Measurements from ENCODE around the gene RAD51B. TPM values are rescaled to one million over a fixed set of nuclear protein-coding genes. Genes with fewer than 3 reads are reported as not detected.
A peak's percentile ranks its signal among the peaks of the same experiment; 100 is the strongest.

RAD51B gene
- total and polyA plus RNA-seq, 4 donors, result 2.8 to 39.6 (median 13.3) TPM; not detected in 1

DNA sequence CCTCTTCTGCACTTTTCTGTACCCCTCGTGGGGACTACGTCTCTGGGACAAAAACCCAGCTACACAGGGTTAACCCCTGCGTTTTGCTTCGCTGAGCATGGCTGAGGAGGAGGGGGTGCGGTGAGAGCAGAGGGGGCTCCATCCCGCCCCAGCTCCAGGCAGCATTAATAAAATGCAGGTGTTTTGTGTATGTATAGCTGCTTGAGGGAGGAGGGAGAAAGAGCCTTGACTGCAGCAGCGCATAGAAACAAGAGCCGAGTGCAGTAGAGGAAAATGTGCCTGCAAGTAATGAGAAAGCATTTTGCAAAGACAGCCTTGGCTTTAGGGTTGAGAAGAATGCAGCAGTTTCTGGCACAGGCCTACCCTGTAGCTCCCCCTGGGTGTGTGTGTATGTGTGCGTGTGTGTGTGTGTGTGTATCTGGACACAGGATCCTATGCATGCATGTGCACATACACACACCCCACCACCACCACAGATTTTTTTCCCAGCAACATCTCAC, 869.3 kb downstream of the RAD51B start:
- ATAC-seq (ENCODE audit: low FRiP score), result no peak
- DNase-seq, result no peak
- H3K27ac ChIP-seq (ENCODE audit: low read depth in 1 of 2, low read length in 2 of 2), result no peak overlapping the region

DNA sequence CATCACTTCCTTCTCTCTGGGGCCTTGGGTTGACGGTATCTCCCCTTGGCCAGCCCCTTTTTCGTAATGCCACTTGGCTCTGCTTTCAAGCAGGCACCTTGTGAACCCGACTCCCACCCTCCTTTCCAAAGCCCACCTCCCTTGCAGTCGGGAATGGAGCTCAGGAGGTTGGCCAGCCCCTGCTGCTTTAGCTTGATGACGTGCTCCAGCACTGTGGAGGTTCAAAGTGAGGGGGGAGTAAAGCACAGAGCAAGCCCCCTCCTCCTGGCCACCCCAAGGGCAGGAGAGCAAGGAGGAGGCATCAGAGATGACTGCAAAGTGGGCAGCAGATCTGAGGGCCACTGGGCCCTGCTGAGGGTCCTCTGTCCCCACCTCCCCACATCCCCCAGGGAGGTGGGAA, 869.9 kb downstream of the RAD51B start:
- H3K27ac ChIP-seq (ENCODE audit: low read depth in 1 of 2, low read length in 2 of 2), result no peak overlapping the region
- 72 to 80% methylated on average over 5 of the region's 5 CpGs for WGBS, 2 donors
- no peaks in the 10 kb centered on the region for H3K27me3 ChIP-seq (ENCODE audit: control insufficient read depth in 1 of 2, insufficient read depth in 2 of 2, low read length in 1 of 2)
- no peak overlapping the region for H3K4me3 ChIP-seq (ENCODE audit: low read length in 2 of 2)
- H3K36me3 ChIP-seq (ENCODE audit: control insufficient read depth in 1 of 2, insufficient read depth in 2 of 2, low read length in 1 of 2), result no peaks in the 10 kb centered on the region
- ATAC-seq (ENCODE audit: low FRiP score), result no peak
- intact Hi-C loops (cut with DNase I), result loop anchor here in 1 of 2 donors (10.0 kb wide), 2 partner anchors 445 to 745 kb away; no protein-coding TSS in a partner anchor
- H3K9me3 ChIP-seq (ENCODE audit: control insufficient read depth, low read length), result no peaks in the 10 kb centered on the region
- no peaks in the 10 kb centered on the region for H3K4me1 ChIP-seq (ENCODE audit: control insufficient read depth in 1 of 2, insufficient read depth in 2 of 2, low read length in 2 of 2)
- peak in 1 of 2 donors; percentile 22 for DNase-seq

More for the DNA sequence above, 869.3 kb downstream of the RAD51B start:
- Histone ChIP-seq H3K4me3 (ENCODE audit: low read length in 2 of 2) (no peak overlapping the region), H3K36me3 (ENCODE audit: control insufficient read depth in 1 of 2, insufficient read depth in 2 of 2, low read length in 1 of 2) (no peaks in the 10 kb centered on the region), H3K9me3 (ENCODE audit: control insufficient read depth, low read length) (no peaks in the 10 kb centered on the region), H3K27me3 (ENCODE audit: control insufficient read depth in 1 of 2, insufficient read depth in 2 of 2, low read length in 1 of 2) (no peaks in the 10 kb centered on the region), H3K4me1 (ENCODE audit: control insufficient read depth in 1 of 2, insufficient read depth in 2 of 2, low read length in 2 of 2) (no peaks in the 10 kb centered on the region)
- intact Hi-C loops (cut with DNase I), result loop anchor here in 1 of 2 donors (10.0 kb wide), 2 partner anchors 444 to 744 kb away; no protein-coding TSS in a partner anchor
- WGBS, 2 donors, result 27 to 32% methylated on average over 9 of the region's 9 CpGs

DNA sequence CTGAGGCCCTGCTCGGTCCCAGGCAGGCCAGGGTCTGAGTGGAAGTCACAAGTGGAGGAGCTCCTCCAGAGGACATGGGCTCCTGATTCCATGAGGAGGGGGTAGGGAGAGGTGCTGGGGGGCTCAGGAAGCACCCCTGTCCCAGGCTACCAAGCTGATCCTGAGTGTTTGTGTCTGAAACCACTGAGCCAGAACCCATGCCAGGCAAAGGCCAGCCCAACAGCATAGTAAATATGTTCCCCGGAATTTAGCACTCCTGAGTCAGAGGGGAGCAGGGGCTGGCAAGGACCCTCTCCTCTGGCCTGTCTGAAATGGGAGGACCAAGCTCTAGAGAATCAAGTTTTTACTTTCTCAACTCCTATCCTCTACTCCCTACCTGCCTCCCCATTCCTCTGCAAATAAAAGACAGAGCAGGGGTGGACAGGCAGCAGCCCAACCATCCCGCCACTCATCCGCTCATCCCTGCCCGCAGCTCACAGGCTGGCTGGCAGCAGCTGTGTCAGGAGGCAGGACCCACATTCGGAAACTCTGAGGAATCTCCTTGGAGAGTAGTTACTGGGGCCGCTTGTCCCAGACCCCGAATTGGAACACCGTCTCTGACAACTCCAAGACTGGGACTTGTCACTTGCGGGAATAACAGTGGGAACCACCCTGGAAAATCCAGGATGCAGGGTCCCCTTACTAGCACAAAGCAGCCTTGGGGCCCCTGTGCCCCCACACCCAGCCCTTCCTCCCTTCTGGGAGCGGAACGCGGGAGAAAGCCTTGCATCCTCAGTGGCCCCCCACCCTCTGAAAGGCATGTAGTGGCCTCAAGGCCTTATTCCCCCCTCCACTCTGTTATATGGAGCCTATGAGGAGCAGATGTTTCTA, 870.7 kb downstream of the RAD51B start:
- no peak overlapping the region for H3K27ac ChIP-seq (ENCODE audit: low read depth in 1 of 2, low read length in 2 of 2)
- no peak overlapping the region for H3K4me3 ChIP-seq (ENCODE audit: low read length in 2 of 2)
- H3K4me1 ChIP-seq (ENCODE audit: control insufficient read depth in 1 of 2, insufficient read depth in 2 of 2, low read length in 2 of 2), result no peaks in the 10 kb centered on the region
- no peaks in the 10 kb centered on the region for H3K36me3 ChIP-seq (ENCODE audit: control insufficient read depth in 1 of 2, insufficient read depth in 2 of 2, low read length in 1 of 2)
- WGBS, 2 donors, result 85 to 92% methylated on average over 13 of the region's 13 CpGs
- ATAC-seq (ENCODE audit: low FRiP score) (no peak), DNase-seq (peak in 1 of 2 donors; percentile 34)
- no peaks in the 10 kb centered on the region for H3K27me3 ChIP-seq (ENCODE audit: control insufficient read depth in 1 of 2, insufficient read depth in 2 of 2, low read length in 1 of 2)
- H3K9me3 ChIP-seq (ENCODE audit: control insufficient read depth, low read length), result no peaks in the 10 kb centered on the region
- intact Hi-C loops (cut with DNase I), result loop anchor here (5.0 kb wide), 2 partner anchors 82 to 148 kb away; no protein-coding TSS in a partner anchor

DNA sequence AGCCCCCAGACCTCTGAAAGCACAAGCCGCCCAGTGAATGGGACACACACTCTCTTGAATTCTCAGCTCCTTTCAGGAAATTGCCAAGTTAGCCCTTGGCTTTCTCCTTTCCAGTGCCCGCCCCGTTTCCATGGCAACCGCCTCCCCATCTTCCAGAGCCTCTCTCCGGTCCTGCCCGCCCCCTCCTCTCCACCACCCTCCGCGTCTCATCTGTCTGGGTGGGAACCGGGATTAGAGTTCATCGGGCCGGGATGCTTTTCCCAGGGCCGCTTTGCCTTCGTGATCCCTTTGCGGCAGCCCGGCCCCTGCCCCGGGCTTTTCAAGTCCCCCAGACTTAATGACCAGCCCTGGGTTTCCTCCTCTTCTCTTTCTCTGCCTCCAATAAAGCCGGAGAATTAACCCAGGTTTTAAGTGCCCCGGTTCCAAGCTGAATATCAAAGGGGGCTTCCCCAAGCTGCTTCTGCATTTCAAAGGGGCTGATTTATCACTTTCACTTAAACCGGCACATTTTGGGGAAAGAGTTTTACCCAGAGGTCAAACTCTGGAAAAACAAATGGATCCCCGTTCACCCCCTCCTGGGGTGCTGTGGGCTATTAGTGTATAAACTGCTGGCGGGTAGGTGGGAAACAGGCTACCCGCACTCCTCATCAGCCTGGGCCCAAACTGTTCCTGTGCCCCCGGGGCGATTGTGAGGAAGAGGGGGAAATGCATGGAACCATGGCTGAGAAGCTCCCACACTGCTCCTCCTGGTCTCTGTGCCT, 871.6 kb downstream of the RAD51B start:
- ATAC-seq (ENCODE audit: low FRiP score) (no peak), DNase-seq (peak in 1 of 2 donors; percentile 47)
- H3K4me3 ChIP-seq (ENCODE audit: low read length in 2 of 2), result no peak overlapping the region
- H3K27me3 ChIP-seq (ENCODE audit: control insufficient read depth in 1 of 2, insufficient read depth in 2 of 2, low read length in 1 of 2), result no peaks in the 10 kb centered on the region
- intact Hi-C loops (cut with DNase I), result loop anchor here (5.0 kb wide), 2 partner anchors 81 to 149 kb away; no protein-coding TSS in a partner anchor
- H3K4me1 ChIP-seq (ENCODE audit: control insufficient read depth in 1 of 2, insufficient read depth in 2 of 2, low read length in 2 of 2), result no peaks in the 10 kb centered on the region
- H3K36me3 ChIP-seq (ENCODE audit: control insufficient read depth in 1 of 2, insufficient read depth in 2 of 2, low read length in 1 of 2), result no peaks in the 10 kb centered on the region
- H3K27ac ChIP-seq (ENCODE audit: low read depth in 1 of 2, low read length in 2 of 2), result no peak overlapping the region
- WGBS, 2 donors, result 94% methylated on average over 24 of the region's 24 CpGs
- H3K9me3 ChIP-seq (ENCODE audit: control insufficient read depth, low read length), result no peaks in the 10 kb centered on the region

DNA sequence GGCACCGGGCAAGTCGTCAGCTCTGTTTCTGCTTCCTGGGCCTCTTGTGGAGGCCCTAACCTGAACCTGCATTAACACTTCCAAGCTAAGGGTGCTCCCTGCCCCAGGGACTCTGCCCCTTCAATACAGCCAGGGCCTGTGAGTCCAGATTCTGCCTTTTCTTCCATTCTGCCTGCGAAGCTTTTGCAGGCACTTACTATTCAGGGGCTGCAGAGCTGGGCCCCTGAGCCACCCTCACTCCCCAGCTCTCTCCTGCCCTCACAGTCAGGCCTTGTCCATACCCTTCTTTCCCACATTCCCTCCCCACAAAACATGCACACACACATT, 872.2 kb downstream of the RAD51B start:
- Histone ChIP-seq H3K27me3 (ENCODE audit: control insufficient read depth in 1 of 2, insufficient read depth in 2 of 2, low read length in 1 of 2) (no peaks in the 10 kb centered on the region), H3K36me3 (ENCODE audit: control insufficient read depth in 1 of 2, insufficient read depth in 2 of 2, low read length in 1 of 2) (no peaks in the 10 kb centered on the region), H3K27ac (ENCODE audit: low read depth in 1 of 2, low read length in 2 of 2) (no peak overlapping the region), H3K4me3 (ENCODE audit: low read length in 2 of 2) (no peak overlapping the region), H3K9me3 (ENCODE audit: control insufficient read depth, low read length) (no peaks in the 10 kb centered on the region), H3K4me1 (ENCODE audit: control insufficient read depth in 1 of 2, insufficient read depth in 2 of 2, low read length in 2 of 2) (no peaks in the 10 kb centered on the region)
- DNase-seq, result no peak
- ATAC-seq (ENCODE audit: low FRiP score), result no peak
- WGBS, 2 donors, result 89 to 91% methylated on average over 3 of the region's 3 CpGs
- intact Hi-C loops (cut with DNase I), result loop anchor here (5.0 kb wide), 2 partner anchors 81 to 149 kb away; no protein-coding TSS in a partner anchor

DNA sequence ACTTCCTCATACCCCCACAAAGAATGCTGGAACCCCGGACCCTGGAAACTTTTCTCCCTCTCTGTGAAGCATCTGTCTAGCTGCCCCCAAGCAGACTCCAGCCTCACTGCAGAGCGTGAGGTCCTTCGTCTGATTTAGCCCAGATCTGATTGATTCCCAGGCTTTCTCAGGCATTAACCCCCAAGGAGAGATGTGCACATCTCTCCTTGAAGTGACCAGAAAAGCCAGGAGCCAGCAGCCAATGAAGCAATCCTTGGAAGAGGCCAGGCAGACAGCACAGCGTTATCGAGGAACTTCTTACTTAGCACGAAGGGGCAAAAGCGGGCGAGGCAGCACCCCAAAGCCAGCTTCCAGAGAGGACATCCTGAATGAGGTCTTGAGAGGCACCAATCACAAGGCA, 872.6 kb downstream of the RAD51B start:
- H3K27me3 ChIP-seq (ENCODE audit: control insufficient read depth in 1 of 2, insufficient read depth in 2 of 2, low read length in 1 of 2), result no peaks in the 10 kb centered on the region
- H3K4me1 ChIP-seq (ENCODE audit: control insufficient read depth in 1 of 2, insufficient read depth in 2 of 2, low read length in 2 of 2), result no peaks in the 10 kb centered on the region
- H3K36me3 ChIP-seq (ENCODE audit: control insufficient read depth in 1 of 2, insufficient read depth in 2 of 2, low read length in 1 of 2), result no peaks in the 10 kb centered on the region
- H3K9me3 ChIP-seq (ENCODE audit: control insufficient read depth, low read length), result no peaks in the 10 kb centered on the region
- H3K27ac ChIP-seq (ENCODE audit: low read depth in 1 of 2, low read length in 2 of 2), result no peak overlapping the region
- DNase-seq (peak in 1 of 2 donors; percentile 43), ATAC-seq (ENCODE audit: low FRiP score) (no peak)
- H3K4me3 ChIP-seq (ENCODE audit: low read length in 2 of 2), result no peak overlapping the region
- intact Hi-C loops (cut with DNase I), result loop anchor here (5.0 kb wide), 2 partner anchors 80 to 150 kb away; no protein-coding TSS in a partner anchor
- WGBS, 2 donors, result 94 to 98% methylated on average over 8 of the region's 8 CpGs

DNA sequence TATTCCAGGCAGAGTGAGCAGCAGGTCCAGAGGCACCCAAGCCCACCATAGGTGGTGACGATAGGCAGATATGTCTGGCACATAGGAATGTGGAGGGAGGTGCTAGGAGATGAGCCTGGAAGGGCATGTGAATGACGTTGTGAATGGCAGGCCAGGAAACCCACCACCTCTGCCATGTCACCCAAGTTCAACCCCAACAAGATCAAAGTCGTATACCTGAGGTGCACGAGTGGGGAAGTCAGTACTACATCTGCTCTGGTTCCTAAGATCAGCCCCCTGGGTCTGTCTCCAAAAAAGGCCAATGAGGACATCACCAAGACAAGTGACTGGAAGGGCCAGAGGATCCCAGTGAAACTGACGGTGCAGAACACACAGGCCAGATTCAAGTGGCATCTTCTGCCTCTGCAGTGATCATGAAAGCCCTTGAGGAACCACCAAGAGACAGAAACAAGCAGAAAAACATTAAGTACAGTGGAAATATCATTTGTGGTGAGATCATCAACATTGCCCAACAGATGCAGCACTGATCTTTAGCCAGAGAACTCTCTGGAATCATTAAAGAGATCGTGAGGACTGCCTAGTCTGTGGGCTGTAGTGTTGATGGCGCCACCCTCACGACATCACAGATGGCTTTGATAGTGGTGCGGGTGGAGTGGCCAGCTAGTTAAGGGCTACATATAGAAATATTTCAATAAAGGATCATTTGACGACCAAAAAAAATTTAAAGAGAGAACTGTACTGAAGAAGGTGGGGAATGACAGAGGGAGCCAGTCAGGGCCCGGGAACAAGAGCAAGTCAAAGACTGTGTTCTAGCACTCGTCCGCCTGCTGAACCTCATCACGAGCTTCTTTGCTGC, 873.6 kb downstream of the RAD51B start:
- 92 to 94% methylated on average over 14 of the region's 14 CpGs for WGBS, 2 donors
- no peaks in the 10 kb centered on the region for H3K4me1 ChIP-seq (ENCODE audit: control insufficient read depth in 1 of 2, insufficient read depth in 2 of 2, low read length in 2 of 2)
- H3K9me3 ChIP-seq (ENCODE audit: control insufficient read depth, low read length), result no peaks in the 10 kb centered on the region
- no peaks in the 10 kb centered on the region for H3K27me3 ChIP-seq (ENCODE audit: control insufficient read depth in 1 of 2, insufficient read depth in 2 of 2, low read length in 1 of 2)
- no peak overlapping the region for H3K4me3 ChIP-seq (ENCODE audit: low read length in 2 of 2)
- ATAC-seq (ENCODE audit: low FRiP score) (peak; percentile 54), DNase-seq (peak in 1 of 2 donors; percentile 36)
- H3K27ac ChIP-seq (ENCODE audit: low read depth in 1 of 2, low read length in 2 of 2), result no peak overlapping the region
- no peaks in the 10 kb centered on the region for H3K36me3 ChIP-seq (ENCODE audit: control insufficient read depth in 1 of 2, insufficient read depth in 2 of 2, low read length in 1 of 2)
- intact Hi-C loops (cut with DNase I), result loop anchor here (5.0 kb wide), 2 partner anchors 79 to 151 kb away; no protein-coding TSS in a partner anchor

DNA sequence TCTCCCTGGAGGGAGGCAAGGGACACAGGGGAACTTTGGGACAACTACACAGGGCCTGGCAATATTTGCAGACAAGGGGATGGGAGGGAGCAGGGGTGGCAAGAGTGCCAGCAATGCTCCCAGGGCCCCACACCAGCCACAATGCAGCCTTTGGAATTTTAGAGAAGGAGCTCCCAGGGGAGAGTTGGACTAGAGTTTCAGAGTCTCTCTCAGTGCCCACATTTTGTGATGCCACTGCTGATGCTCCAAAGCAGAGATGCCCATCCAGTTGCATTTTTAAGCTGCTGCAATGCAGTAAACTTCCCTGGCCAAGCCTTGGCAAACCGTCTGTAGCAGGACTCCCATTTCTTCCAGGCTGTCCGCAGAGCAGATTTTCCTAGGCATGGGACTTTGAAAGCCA, 874.3 kb downstream of the RAD51B start:
- Histone ChIP-seq H3K4me3 (ENCODE audit: low read length in 2 of 2) (no peak overlapping the region), H3K4me1 (ENCODE audit: control insufficient read depth in 1 of 2, insufficient read depth in 2 of 2, low read length in 2 of 2) (no peaks in the 10 kb centered on the region), H3K36me3 (ENCODE audit: control insufficient read depth in 1 of 2, insufficient read depth in 2 of 2, low read length in 1 of 2) (no peaks in the 10 kb centered on the region), H3K27me3 (ENCODE audit: control insufficient read depth in 1 of 2, insufficient read depth in 2 of 2, low read length in 1 of 2) (no peaks in the 10 kb centered on the region), H3K27ac (ENCODE audit: low read depth in 1 of 2, low read length in 2 of 2) (no peak overlapping the region), H3K9me3 (ENCODE audit: control insufficient read depth, low read length) (no peaks in the 10 kb centered on the region)
- ATAC-seq (ENCODE audit: low FRiP score) (no peak), DNase-seq (peak in 1 of 2 donors; percentile 35)
- WGBS, 2 donors, result 35 to 45% methylated on average over 2 of the region's 2 CpGs
- intact Hi-C loops (cut with DNase I), result loop anchor here (5.0 kb wide), 2 partner anchors 78 to 152 kb away; no protein-coding TSS in a partner anchor

Measured in aorta (tissue), 5 donors.